GM12878 (cell line): Measurements from ENCODE around the gene PCGF1. TPM values are rescaled to one million over a fixed set of nuclear protein-coding genes. Genes with fewer than 3 reads are reported as not detected.
A peak's percentile ranks its signal among the peaks of the same experiment; 100 is the strongest.

Source experiments
- ATF7 ChIP-seq: fragments of 450-650 bp; IDR thresholded peaks from 2 replicates; pipeline ENCODE4 v1.6.1; 2016; ENCODE audit warnings: low read depth, mild to moderate bottlenecking
- CBFB ChIP-seq: IDR thresholded peaks from 2 replicates; pipeline ENCODE4 v1.6.1; 2016; ENCODE audit warnings: antibody characterized with exemption, low read depth
- CBX5 ChIP-seq: sonication (generic); IDR thresholded peaks from 2 replicates; pipeline ENCODE4 v1.6.1; 2016; ENCODE audit warnings: low read depth, moderate library complexity, mild to moderate bottlenecking, inconsistent platforms
- CEBPB ChIP-seq, 2 experiments: fragments of 150-350 bp in 1 of 2; IDR thresholded peaks; 2 replicates each; pipeline ENCODE4 v1.6.1; 2012 to 2014; ENCODE audit warnings: low read depth in 2 of 2, low read length in 2 of 2, borderline replicate concordance in 1 of 2, inconsistent platforms in 1 of 2
- CHD2 ChIP-seq: IDR thresholded peaks from 2 replicates; pipeline ENCODE4 v1.6.1; 2011; ENCODE audit warnings: low read depth, low read length, improper control_type of control experiment, borderline replicate concordance
- CREB1 ChIP-seq: IDR thresholded peaks from 2 replicates; pipeline ENCODE4 v1.6.1; 2012; ENCODE audit warnings: low read depth, mild to moderate bottlenecking, inconsistent platforms
- CREM ChIP-seq: IDR thresholded peaks from 2 replicates; pipeline ENCODE4 v1.6.1; 2014; ENCODE audit warnings: antibody characterized with exemption, low read depth
- HCFC1 ChIP-seq: fragments of 150-350 bp; IDR thresholded peaks from 2 replicates; pipeline ENCODE4 v1.6.1; 2014; ENCODE audit warnings: low read length
- HDAC2 ChIP-seq: fragments of 200-600 bp; sonication (generic); IDR thresholded peaks from 2 replicates; pipeline ENCODE4 v1.6.1; 2017
- HDGF ChIP-seq: fragments of 450-650 bp; IDR thresholded peaks from 2 replicates; pipeline ENCODE4 v1.6.1; 2016; ENCODE audit warnings: antibody characterized with exemption
- IRF4 ChIP-seq: IDR thresholded peaks from 2 replicates; pipeline ENCODE4 v1.6.1; 2011; ENCODE audit warnings: low read depth, low read length
- MEF2B ChIP-seq: fragments of 450-650 bp; IDR thresholded peaks from 2 replicates; pipeline ENCODE4 v1.6.1; 2018; ENCODE audit warnings: mild to moderate bottlenecking, moderate library complexity; ENCODE audit not compliant: partially characterized antibody, poor library complexity, severe bottlenecking
- NBN ChIP-seq: fragments of 450-650 bp; IDR thresholded peaks from 2 replicates; pipeline ENCODE4 v1.6.1; 2016
- NR2C1 ChIP-seq: fragments of 450-650 bp; IDR thresholded peaks from 2 replicates; pipeline ENCODE4 v1.6.1; 2017; ENCODE audit warnings: antibody characterized with exemption, mild to moderate bottlenecking, moderate library complexity
- POLR2A ChIP-seq: IDR thresholded peaks from 2 replicates; pipeline ENCODE4 v1.6.1; 2011; ENCODE audit warnings: low read depth, mild to moderate bottlenecking, low read length
- RBBP5 ChIP-seq: fragments of 200-600 bp; sonication (generic); conservative IDR thresholded peaks from 2 replicates; pipeline ENCODE4 v1.6.1; 2016
- SIN3A ChIP-seq: IDR thresholded peaks from 2 replicates; pipeline ENCODE4 v1.6.1; 2012; ENCODE audit warnings: low read depth, low read length, improper control_type of control experiment
- SMAD5 ChIP-seq: IDR thresholded peaks from 2 replicates; pipeline ENCODE4 v1.6.1; 2016; ENCODE audit warnings: antibody characterized with exemption, low read depth
- SUZ12 ChIP-seq: fragments of 200-600 bp; sonication (generic); IDR thresholded peaks from one replicate; pipeline ENCODE4 v1.6.1; 2018; ENCODE audit warnings: antibody characterized with exemption, mild to moderate bottlenecking; ENCODE audit not compliant: unreplicated experiment
- TARDBP ChIP-seq: IDR thresholded peaks from 2 replicates; pipeline ENCODE4 v1.6.1; 2016; ENCODE audit warnings: borderline replicate concordance
- ZNF217 ChIP-seq: fragments of 450-650 bp; IDR thresholded peaks from 2 replicates; pipeline ENCODE4 v1.6.1; 2017; ENCODE audit warnings: antibody characterized with exemption, mild to moderate bottlenecking
- polyA plus RNA-seq, 11 experiments: library from polyadenylated mRNA; depleted of rRNA in 4 of 11; unstranded in 6 of 11; stranded (reverse) in 5 of 11; fragments of >200 nt; fragmentation: Nextera tagmentation in 4 of 11; fragmentation: Illumina TruSeq in 1 of 11; extraction: Ambion mirVana in 4 of 11; extraction: Trizol in 1 of 11; gene quantifications; 1 replicate in 1 of 11; 2 replicates in 10 of 11; pipeline versions ENCODE4 v1.2.1 to v1.2.3, GENCODE V29; 2011 to 2016; ENCODE audit warnings: inconsistent platforms in 2 of 11, missing spikeins in 2 of 11, low read depth in 1 of 11
- total RNA-seq, 4 experiments: library from RNA; depleted of rRNA in 3 of 4; stranded (reverse); fragments of >200 nt in 3 of 4; fragmentation: Illumina TruSeq in 1 of 4; extraction: Trizol in 1 of 4; gene quantifications; 2 replicates each; pipeline versions ENCODE4 v1.2.1 to v1.2.3, GENCODE V29; 2013 to 2021
- TF ChIP-seq, protein P1 (sequence below): fragments of 450-650 bp; IDR thresholded peaks from 2 replicates; pipeline ENCODE4 v1.6.1; 2016; ENCODE audit warnings: mild to moderate bottlenecking
- TF ChIP-seq, protein P2 (sequence below): fragments of 450-650 bp; formaldehyde crosslinking; IDR thresholded peaks from 2 replicates; pipeline ENCODE4 v1.4.0; 2020; ENCODE audit warnings: mild to moderate bottlenecking, moderate library complexity
- TF ChIP-seq, protein P3 (sequence below): fragments of 450-650 bp; IDR thresholded peaks from 2 replicates; pipeline ENCODE4 v1.6.1; 2017; ENCODE audit warnings: mild to moderate bottlenecking, moderate library complexity

PCGF1 gene
- total and polyA plus RNA-seq, 10 of the 15 experiments (the other 5 are each of a cell fraction or from before 2014, with no cell fraction given), result 23.1 to 50.8 (median 27.4) TPM

DNA sequence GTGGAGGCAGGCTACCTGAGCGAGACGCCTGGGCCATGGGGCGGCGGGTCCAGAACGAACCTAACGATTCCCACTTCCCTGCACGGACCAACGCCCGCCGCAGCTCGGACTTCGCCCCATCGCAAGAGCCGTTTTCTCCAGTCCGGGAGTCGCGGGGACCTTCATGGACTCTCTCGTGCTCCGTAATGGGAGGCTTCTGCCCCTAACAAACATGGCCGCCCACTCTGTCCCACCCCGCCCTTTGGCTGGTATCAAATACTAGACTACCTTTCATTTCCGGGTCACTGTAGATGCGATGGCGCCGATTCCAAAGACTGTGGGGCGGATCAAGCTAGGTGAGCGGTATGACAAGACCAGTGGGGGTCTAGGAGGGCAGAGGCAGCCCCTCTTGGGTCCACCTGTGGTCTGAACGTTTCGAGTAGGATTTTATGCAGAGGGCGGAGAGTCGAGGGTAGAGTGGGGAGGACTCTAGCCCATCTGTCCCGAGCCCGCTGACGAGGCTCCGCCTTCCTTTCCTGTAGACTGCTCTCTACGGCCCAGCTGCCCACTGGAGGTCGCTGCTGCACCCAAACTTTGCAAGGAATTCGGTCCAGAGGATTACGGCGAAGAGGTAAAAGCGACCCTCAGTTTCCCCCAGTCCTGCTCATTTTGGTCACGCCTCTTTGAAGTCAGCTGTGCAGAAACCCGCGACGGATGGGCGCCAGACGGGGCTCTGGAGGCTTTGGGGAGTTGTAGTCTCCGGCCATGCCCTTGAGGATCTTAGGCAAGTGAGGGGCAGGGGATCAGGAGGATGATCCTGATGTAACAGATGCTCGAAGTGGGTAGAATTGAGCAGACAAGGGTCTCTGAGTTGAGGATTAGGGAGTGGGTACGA is 24.5 kb downstream of the PCGF1 start, which contains the start of the genes CCDC142 and TTC31 (continued):
- TF ChIP-seq MEF2B, result peak; percentile 4
- peak; percentile 68; the same call in 1 of the 2 replicates for TF ChIP-seq RBBP5
- peak; percentile 72; the same call in 1 of the 2 replicates for TF ChIP-seq CHD2
- peak; percentile 97; the same call in 1 of the 2 replicates for TF ChIP-seq HDAC2
- peak; percentile 99 for TF ChIP-seq NR2C1
- peak; percentile 96 for TF ChIP-seq NBN
- no peak for TF ChIP-seq CBX5
- no peak for TF ChIP-seq ZNF217
- TF ChIP-seq HCFC1, result peak; percentile 86
- TF ChIP-seq CBFB, result peak; percentile 41
- TF ChIP-seq HDGF, result no peak
- TF ChIP-seq SMAD5, result peak; percentile 84; the same call in 1 of the 2 replicates
- TF ChIP-seq, protein P1, sequence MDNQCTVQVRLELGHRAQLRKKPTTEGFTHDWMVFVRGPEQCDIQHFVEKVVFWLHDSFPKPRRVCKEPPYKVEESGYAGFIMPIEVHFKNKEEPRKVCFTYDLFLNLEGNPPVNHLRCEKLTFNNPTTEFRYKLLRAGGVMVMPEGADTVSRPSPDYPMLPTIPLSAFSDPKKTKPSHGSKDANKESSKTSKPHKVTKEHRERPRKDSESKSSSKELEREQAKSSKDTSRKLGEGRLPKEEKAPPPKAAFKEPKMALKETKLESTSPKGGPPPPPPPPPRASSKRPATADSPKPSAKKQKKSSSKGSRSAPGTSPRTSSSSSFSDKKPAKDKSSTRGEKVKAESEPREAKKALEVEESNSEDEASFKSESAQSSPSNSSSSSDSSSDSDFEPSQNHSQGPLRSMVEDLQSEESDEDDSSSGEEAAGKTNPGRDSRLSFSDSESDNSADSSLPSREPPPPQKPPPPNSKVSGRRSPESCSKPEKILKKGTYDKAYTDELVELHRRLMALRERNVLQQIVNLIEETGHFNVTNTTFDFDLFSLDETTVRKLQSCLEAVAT, result no peak; the same call in 1 of the 2 replicates
- no peak for TF ChIP-seq SUZ12
- TF ChIP-seq, protein P2, sequence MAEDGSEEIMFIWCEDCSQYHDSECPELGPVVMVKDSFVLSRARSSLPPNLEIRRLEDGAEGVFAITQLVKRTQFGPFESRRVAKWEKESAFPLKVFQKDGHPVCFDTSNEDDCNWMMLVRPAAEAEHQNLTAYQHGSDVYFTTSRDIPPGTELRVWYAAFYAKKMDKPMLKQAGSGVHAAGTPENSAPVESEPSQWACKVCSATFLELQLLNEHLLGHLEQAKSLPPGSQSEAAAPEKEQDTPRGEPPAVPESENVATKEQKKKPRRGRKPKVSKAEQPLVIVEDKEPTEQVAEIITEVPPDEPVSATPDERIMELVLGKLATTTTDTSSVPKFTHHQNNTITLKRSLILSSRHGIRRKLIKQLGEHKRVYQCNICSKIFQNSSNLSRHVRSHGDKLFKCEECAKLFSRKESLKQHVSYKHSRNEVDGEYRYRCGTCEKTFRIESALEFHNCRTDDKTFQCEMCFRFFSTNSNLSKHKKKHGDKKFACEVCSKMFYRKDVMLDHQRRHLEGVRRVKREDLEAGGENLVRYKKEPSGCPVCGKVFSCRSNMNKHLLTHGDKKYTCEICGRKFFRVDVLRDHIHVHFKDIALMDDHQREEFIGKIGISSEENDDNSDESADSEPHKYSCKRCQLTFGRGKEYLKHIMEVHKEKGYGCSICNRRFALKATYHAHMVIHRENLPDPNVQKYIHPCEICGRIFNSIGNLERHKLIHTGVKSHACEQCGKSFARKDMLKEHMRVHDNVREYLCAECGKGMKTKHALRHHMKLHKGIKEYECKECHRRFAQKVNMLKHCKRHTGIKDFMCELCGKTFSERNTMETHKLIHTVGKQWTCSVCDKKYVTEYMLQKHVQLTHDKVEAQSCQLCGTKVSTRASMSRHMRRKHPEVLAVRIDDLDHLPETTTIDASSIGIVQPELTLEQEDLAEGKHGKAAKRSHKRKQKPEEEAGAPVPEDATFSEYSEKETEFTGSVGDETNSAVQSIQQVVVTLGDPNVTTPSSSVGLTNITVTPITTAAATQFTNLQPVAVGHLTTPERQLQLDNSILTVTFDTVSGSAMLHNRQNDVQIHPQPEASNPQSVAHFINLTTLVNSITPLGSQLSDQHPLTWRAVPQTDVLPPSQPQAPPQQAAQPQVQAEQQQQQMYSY (CRISPR knock-in tag), result no peak
- 0 out of 2 replicates have a peak, but pooled peaks have one; percentile 36 for TF ChIP-seq IRF4
- peak; percentile 63; the same call in 1 of the 2 replicates for TF ChIP-seq ATF7
- TF ChIP-seq, protein P3, sequence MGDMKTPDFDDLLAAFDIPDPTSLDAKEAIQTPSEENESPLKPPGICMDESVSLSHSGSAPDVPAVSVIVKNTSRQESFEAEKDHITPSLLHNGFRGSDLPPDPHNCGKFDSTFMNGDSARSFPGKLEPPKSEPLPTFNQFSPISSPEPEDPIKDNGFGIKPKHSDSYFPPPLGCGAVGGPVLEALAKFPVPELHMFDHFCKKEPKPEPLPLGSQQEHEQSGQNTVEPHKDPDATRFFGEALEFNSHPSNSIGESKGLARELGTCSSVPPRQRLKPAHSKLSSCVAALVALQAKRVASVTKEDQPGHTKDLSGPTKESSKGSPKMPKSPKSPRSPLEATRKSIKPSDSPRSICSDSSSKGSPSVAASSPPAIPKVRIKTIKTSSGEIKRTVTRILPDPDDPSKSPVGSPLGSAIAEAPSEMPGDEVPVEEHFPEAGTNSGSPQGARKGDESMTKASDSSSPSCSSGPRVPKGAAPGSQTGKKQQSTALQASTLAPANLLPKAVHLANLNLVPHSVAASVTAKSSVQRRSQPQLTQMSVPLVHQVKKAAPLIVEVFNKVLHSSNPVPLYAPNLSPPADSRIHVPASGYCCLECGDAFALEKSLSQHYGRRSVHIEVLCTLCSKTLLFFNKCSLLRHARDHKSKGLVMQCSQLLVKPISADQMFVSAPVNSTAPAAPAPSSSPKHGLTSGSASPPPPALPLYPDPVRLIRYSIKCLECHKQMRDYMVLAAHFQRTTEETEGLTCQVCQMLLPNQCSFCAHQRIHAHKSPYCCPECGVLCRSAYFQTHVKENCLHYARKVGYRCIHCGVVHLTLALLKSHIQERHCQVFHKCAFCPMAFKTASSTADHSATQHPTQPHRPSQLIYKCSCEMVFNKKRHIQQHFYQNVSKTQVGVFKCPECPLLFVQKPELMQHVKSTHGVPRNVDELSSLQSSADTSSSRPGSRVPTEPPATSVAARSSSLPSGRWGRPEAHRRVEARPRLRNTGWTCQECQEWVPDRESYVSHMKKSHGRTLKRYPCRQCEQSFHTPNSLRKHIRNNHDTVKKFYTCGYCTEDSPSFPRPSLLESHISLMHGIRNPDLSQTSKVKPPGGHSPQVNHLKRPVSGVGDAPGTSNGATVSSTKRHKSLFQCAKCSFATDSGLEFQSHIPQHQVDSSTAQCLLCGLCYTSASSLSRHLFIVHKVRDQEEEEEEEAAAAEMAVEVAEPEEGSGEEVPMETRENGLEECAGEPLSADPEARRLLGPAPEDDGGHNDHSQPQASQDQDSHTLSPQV, result no peak
- TF ChIP-seq POLR2A, result peak; percentile 83
- TF ChIP-seq CEBPB (IDR thresholded peaks at IDR 0.05; ENCODE audit: borderline replicate concordance in 1 of 2, low read depth in 2 of 2, low read length in 2 of 2), result no peak
- peak; percentile 78; the same call in 1 of the 2 replicates for TF ChIP-seq TARDBP
- peak; percentile 67 for TF ChIP-seq CREB1
- peak; percentile 85; the same call in 1 of the 2 replicates for TF ChIP-seq SIN3A
- TF ChIP-seq CREM, result peak; percentile 67
